Measurements from ENCODE around the gene PARN. TPM values are rescaled to one million over a fixed set of nuclear protein-coding genes. Genes with fewer than 3 reads are reported as not detected.
"Not testable (repeated sequence)": the region's sequence is repeated elsewhere in the genome, so short reads cannot be mapped to it uniquely, and the experiment has no call there.

The PARN gene
- total RNA-seq, 1 experiment from 2014 or later = 56.2 TPM

GRCh38 chr16:14402114-14403000, 227.7 kb downstream of the PARN start:
- peak overlapping the region in 1 of 3 experiments; percentile 67; a peak in 2 of 7 replicates for H3K27ac Mint-ChIP-seq
- not testable (repeated sequence) for H4K91ac ChIP-seq (ENCODE audit: insufficient read length, low read depth, low read length); H3K27ac ChIP-seq (ENCODE audit: insufficient read length, low read depth, low read length); H3K9me3 Mint-ChIP-seq; H3T11ph ChIP-seq (ENCODE audit: low read length); DNase-seq; H2AFZ ChIP-seq (ENCODE audit: low read length); H3K9ac ChIP-seq (ENCODE audit: extremely low read depth, insufficient read length, low read length); H4K5ac ChIP-seq (ENCODE audit: insufficient read length, low read depth, low read length); H3K4ac ChIP-seq (ENCODE audit: low read depth, low read length); H2BK15ac ChIP-seq (ENCODE audit: low read depth, low read length); H3K14ac ChIP-seq (ENCODE audit: insufficient read depth, low read length); H3K23ac ChIP-seq (ENCODE audit: insufficient read length, low read depth, low read length); H4K8ac ChIP-seq (replicated peaks; ENCODE audit: insufficient read length, low read depth, low read length); H2BK12ac ChIP-seq (ENCODE audit: insufficient read length, low read depth, low read length); H3K4me3 Mint-ChIP-seq; H3K9me3 ChIP-seq (ENCODE audit: control insufficient read depth, low read depth, low read length); H2BK20ac ChIP-seq (ENCODE audit: low read depth, low read length, poor library complexity, severe bottlenecking); H3K4me2 ChIP-seq (ENCODE audit: insufficient read depth, insufficient read length, low read length); H3K18ac ChIP-seq (ENCODE audit: insufficient read length, low read depth, low read length); H2AK5ac ChIP-seq (ENCODE audit: insufficient read length, low read length); H3K36me3 Mint-ChIP-seq (ENCODE audit: insufficient read depth in 1 of 3, low read depth in 3 of 3); H2BK5ac ChIP-seq (ENCODE audit: insufficient read length, low read length); H3K4me1 ChIP-seq (ENCODE audit: insufficient read depth, low read length); H3K79me1 ChIP-seq (ENCODE audit: insufficient read depth, low read depth, low read length, poor library complexity, severe bottlenecking); H4K20me1 ChIP-seq (ENCODE audit: control insufficient read depth, insufficient read depth, insufficient read length); H2BK120ac ChIP-seq (ENCODE audit: low read depth, low read length, poor library complexity, severe bottlenecking); H3K79me2 ChIP-seq (ENCODE audit: insufficient read depth, low read length); H3K23me2 ChIP-seq (ENCODE audit: insufficient read length, low read depth, low read length, poor library complexity, severe bottlenecking); H3K27me3 ChIP-seq (ENCODE audit: insufficient read depth, low read length); H3K27me3 Mint-ChIP-seq (ENCODE audit: low read depth); H3K56ac ChIP-seq (ENCODE audit: insufficient read length, low read depth, low read length)
- peaks cover 8 to 28% of the 10 kb centered on the region in 2 experiments for H3K4me1 Mint-ChIP-seq
- no CpG with 5 or more reads among the region's 15 CpGs for WGBS (ENCODE audit: extremely low coverage, insufficient read length, low lambda C conversion rate)

GRCh38 chr16:14401711-14402061, 228.4 kb downstream of the PARN start:
- no CpG with 5 or more reads among the region's 8 CpGs for WGBS (ENCODE audit: extremely low coverage, insufficient read length, low lambda C conversion rate)
- not testable (repeated sequence) for H2BK120ac ChIP-seq (ENCODE audit: low read depth, low read length, poor library complexity, severe bottlenecking); H3K4me2 ChIP-seq (ENCODE audit: insufficient read depth, insufficient read length, low read length); H3K9ac ChIP-seq (ENCODE audit: extremely low read depth, insufficient read length, low read length); H3K14ac ChIP-seq (ENCODE audit: insufficient read depth, low read length); H3K4ac ChIP-seq (ENCODE audit: low read depth, low read length); H4K20me1 ChIP-seq (ENCODE audit: control insufficient read depth, insufficient read depth, insufficient read length); H3K56ac ChIP-seq (ENCODE audit: insufficient read length, low read depth, low read length); DNase-seq; H3K27me3 Mint-ChIP-seq (ENCODE audit: low read depth); H2BK20ac ChIP-seq (ENCODE audit: low read depth, low read length, poor library complexity, severe bottlenecking); H2AFZ ChIP-seq (ENCODE audit: low read length); H2AK5ac ChIP-seq (ENCODE audit: insufficient read length, low read length); H4K91ac ChIP-seq (ENCODE audit: insufficient read length, low read depth, low read length); H4K8ac ChIP-seq (replicated peaks; ENCODE audit: insufficient read length, low read depth, low read length); H3K79me2 ChIP-seq (ENCODE audit: insufficient read depth, low read length); H4K5ac ChIP-seq (ENCODE audit: insufficient read length, low read depth, low read length); H3K23me2 ChIP-seq (ENCODE audit: insufficient read length, low read depth, low read length, poor library complexity, severe bottlenecking); H3K79me1 ChIP-seq (ENCODE audit: insufficient read depth, low read depth, low read length, poor library complexity, severe bottlenecking); H3K9me3 Mint-ChIP-seq; H3K4me1 ChIP-seq (ENCODE audit: insufficient read depth, low read length); H3K18ac ChIP-seq (ENCODE audit: insufficient read length, low read depth, low read length); H2BK15ac ChIP-seq (ENCODE audit: low read depth, low read length); H2BK12ac ChIP-seq (ENCODE audit: insufficient read length, low read depth, low read length); H3K4me3 Mint-ChIP-seq; H3K27me3 ChIP-seq (ENCODE audit: insufficient read depth, low read length); H3K9me3 ChIP-seq (ENCODE audit: control insufficient read depth, low read depth, low read length); H3K23ac ChIP-seq (ENCODE audit: insufficient read length, low read depth, low read length); H2BK5ac ChIP-seq (ENCODE audit: insufficient read length, low read length); H3K27ac ChIP-seq (ENCODE audit: insufficient read length, low read depth, low read length); H3K36me3 Mint-ChIP-seq (ENCODE audit: insufficient read depth in 1 of 3, low read depth in 3 of 3); H3T11ph ChIP-seq (ENCODE audit: low read length)
- peaks cover 8 to 28% of the 10 kb centered on the region in 2 experiments for H3K4me1 Mint-ChIP-seq
- peak overlapping the region in 1 of 3 experiments; percentile 67; a peak in 1 of 7 replicates for H3K27ac Mint-ChIP-seq
